IMR-90 (cell line): ENCODE results near the gene LRRK2. TPM values are rescaled to one million over a fixed set of nuclear protein-coding genes. Genes with fewer than 3 reads are reported as not detected.

Experiments used
- ATAC-seq: fragments of 200-7000 bp; cut with Tn5 transposase; 2 replicates; pipeline ENCODE4 v1.9.1; 2020; ENCODE audit warnings: low read depth, mild to moderate bottlenecking, moderate library complexity
- BruUV-seq: library from RNA; stranded (reverse); fragments of 400-500 nt; replicated peaks from 2 replicates; lab custom pipeline; 2021; lab: Mats Ljungman, UMichigan
- CTCF ChIA-PET: fragments of 300-600 bp; formaldehyde crosslinking; extraction: SDS; loops from one replicate; lab custom pipeline; 2021; ENCODE audit warnings: antibody characterized with exemption; lab: Yijun Ruan, JAX
- POLR2A ChIA-PET: fragments of 300-600 bp; sonication (Branson Sonifier 250); formaldehyde crosslinking; loops from one replicate; lab custom pipeline; 2022; ENCODE audit warnings: antibody characterized with exemption; ENCODE audit not compliant: unreplicated experiment; lab: Charles Lee
- DNase-seq: peaks from one replicate; pipeline ENCODE4 v3.0.0; 2013
- H2AFZ ChIP-seq: replicated peaks from 2 replicates; pipeline ENCODE3; 2013; ENCODE audit warnings: low read length, mild to moderate bottlenecking; ENCODE audit not compliant: poor library complexity
- H2AK5ac ChIP-seq: 2 replicates; pipeline ENCODE4 v1.6.1; 2013; ENCODE audit warnings: low read depth, low read length, inconsistent platforms
- H2AK9ac ChIP-seq: replicated peaks from 2 replicates; pipeline ENCODE3; 2013; ENCODE audit warnings: mild to moderate bottlenecking, low read depth, low read length, moderate library complexity; ENCODE audit not compliant: poor library complexity
- H2BK120ac ChIP-seq: 2 replicates; pipeline ENCODE4 v1.6.1; 2013; ENCODE audit warnings: low read depth, low read length, inconsistent platforms
- H2BK15ac ChIP-seq: 3 replicates; pipeline ENCODE4 v1.6.1; 2013; ENCODE audit warnings: low read depth, low read length, inconsistent platforms
- H2BK20ac ChIP-seq: 2 replicates; pipeline ENCODE4 v1.6.1; 2013; ENCODE audit warnings: low read depth, mild to moderate bottlenecking, inconsistent platforms, low read length, moderate library complexity
- H2BK5ac ChIP-seq: 2 replicates; pipeline ENCODE4 v1.6.1; 2013; ENCODE audit warnings: mild to moderate bottlenecking, low read depth, low read length, inconsistent platforms; ENCODE audit not compliant: poor library complexity, severe bottlenecking
- H3K14ac ChIP-seq: replicated peaks from 2 replicates; pipeline ENCODE4 v1.6.1; 2013; ENCODE audit warnings: low read depth, low read length, inconsistent platforms
- H3K18ac ChIP-seq: 2 replicates; pipeline ENCODE4 v1.6.1; 2013; ENCODE audit warnings: low read depth, low read length, control low read depth
- H3K23ac ChIP-seq: 2 replicates; pipeline ENCODE4 v1.6.1; 2013; ENCODE audit warnings: low read depth, low read length, inconsistent platforms
- H3K27ac ChIP-seq: 2 replicates; pipeline ENCODE4 v1.5.1; 2013; ENCODE audit warnings: mild to moderate bottlenecking, control low read depth, low read length; ENCODE audit not compliant: insufficient read depth
- H3K27me3 ChIP-seq: 2 replicates; pipeline ENCODE4 v1.6.1; 2013; ENCODE audit warnings: low read length; ENCODE audit not compliant: control insufficient read depth, insufficient read depth
- H3K36me3 ChIP-seq: 2 replicates; pipeline ENCODE4 v1.6.1; 2013; ENCODE audit warnings: low read length, mixed read lengths; ENCODE audit not compliant: control insufficient read depth, insufficient read depth
- H3K4ac ChIP-seq: 2 replicates; pipeline ENCODE4 v1.6.1; 2013; ENCODE audit warnings: low read depth, low read length, inconsistent platforms
- H3K4me1 ChIP-seq: 2 replicates; pipeline ENCODE4 v1.6.1; 2013; ENCODE audit warnings: low read length, mixed read lengths; ENCODE audit not compliant: control insufficient read depth, insufficient read depth
- H3K4me2 ChIP-seq: 2 replicates; pipeline ENCODE4 v1.6.1; 2013; ENCODE audit warnings: low read depth, mild to moderate bottlenecking, control low read depth, low read length, moderate library complexity
- H3K4me3 ChIP-seq: 2 replicates; pipeline ENCODE4 v1.5.1; 2013; ENCODE audit warnings: low read depth, mild to moderate bottlenecking, control low read depth, low read length, moderate library complexity; ENCODE audit not compliant: insufficient read depth
- H3K56ac ChIP-seq: 2 replicates; pipeline ENCODE4 v1.6.1; 2013; ENCODE audit warnings: low read length, inconsistent platforms; ENCODE audit not compliant: insufficient read depth; ENCODE audit errors: extremely low read depth
- H3K79me1 ChIP-seq, 2 experiments: 2 replicates each; pipeline ENCODE4 v1.6.1; 2013; ENCODE audit warnings: low read length in 2 of 2, inconsistent platforms in 1 of 2, low read depth in 1 of 2
- H3K9ac ChIP-seq: 2 replicates; pipeline ENCODE4 v1.6.1; 2013; ENCODE audit warnings: low read depth, low read length, control low read depth
- H3K9me1 ChIP-seq: 2 replicates; pipeline ENCODE4 v1.6.1; 2013; ENCODE audit warnings: low read length, inconsistent platforms; ENCODE audit not compliant: insufficient read depth
- H3K9me3 ChIP-seq: 2 replicates; pipeline ENCODE4 v1.6.1; 2013; ENCODE audit warnings: low read length; ENCODE audit not compliant: control insufficient read depth, insufficient read depth
- H4K20me1 ChIP-seq: 2 replicates; pipeline ENCODE4 v1.6.1; 2013; ENCODE audit warnings: low read length, inconsistent platforms; ENCODE audit not compliant: insufficient read depth
- H4K5ac ChIP-seq: 2 replicates; pipeline ENCODE4 v1.6.1; 2013; ENCODE audit warnings: mild to moderate bottlenecking, low read depth, low read length, control low read depth
- H4K8ac ChIP-seq, 2 experiments: 2 replicates each; pipeline ENCODE4 v1.6.1; 2013; ENCODE audit warnings: low read depth in 2 of 2, low read length in 2 of 2, control low read depth in 1 of 2, inconsistent platforms in 1 of 2
- H4K91ac ChIP-seq: 2 replicates; pipeline ENCODE4 v1.6.1; 2013; ENCODE audit warnings: low read depth, low read length, inconsistent platforms; ENCODE audit not compliant: insufficient read depth
- CEBPB ChIP-seq: IDR thresholded peaks from 2 replicates; pipeline ENCODE4 v1.6.1; 2012; ENCODE audit warnings: low read depth, low read length, improper control_type of control experiment
- FOS ChIP-seq: fragments of 150-350 bp; IDR thresholded peaks from 2 replicates; pipeline ENCODE4 v1.6.1; 2016; ENCODE audit warnings: low read depth, low read length
- MAFK ChIP-seq: IDR thresholded peaks from 2 replicates; pipeline ENCODE4 v1.6.1; 2012; ENCODE audit warnings: low read depth, low read length, improper control_type of control experiment
- MAZ ChIP-seq: IDR thresholded peaks from 2 replicates; pipeline ENCODE4 v1.6.1; 2012; ENCODE audit warnings: low read depth, mild to moderate bottlenecking, low read length, improper control_type of control experiment, moderate library complexity, borderline replicate concordance
- NFE2L2 ChIP-seq: fragments of 150-350 bp; IDR thresholded peaks from 2 replicates; pipeline ENCODE4 v1.6.1; 2016; ENCODE audit warnings: low read depth, mild to moderate bottlenecking, low read length
- RAD21 ChIP-seq: IDR thresholded peaks from 2 replicates; pipeline ENCODE4 v1.6.1; 2012; ENCODE audit warnings: low read length, improper control_type of control experiment
- RCOR1 ChIP-seq: IDR thresholded peaks from 2 replicates; pipeline ENCODE4 v1.6.1; 2012; ENCODE audit warnings: mild to moderate bottlenecking, low read length, improper control_type of control experiment; ENCODE audit not compliant: insufficient replicate concordance
- WGBS, 2 experiments: methylation state at CpG; one replicate each; pipeline versions ENCODE4 v1.1.5 to v1.1.7; 2013; ENCODE audit warnings: missing lambda C conversion rate in 2 of 2; ENCODE audit not compliant: insufficient read length in 1 of 2; ENCODE audit errors: extremely low coverage in 2 of 2; 5-methylcytosine and 5-hydroxymethylcytosine counted together
- dilution Hi-C: fragments of 300-500 bp; cut with HindIII; formaldehyde crosslinking; loops from one replicate; pipeline ENCODE4 v1.14.3; 2018; ENCODE audit warnings: low sequenced_read_pairs; ENCODE audit not compliant: unreplicated experiment
- in situ Hi-C: fragments of 300-500 bp; cut with MboI; formaldehyde crosslinking; loops from 3 replicates; pipeline ENCODE4 v1.14.3; 2019; ENCODE audit warnings: low sequenced_read_pairs, inconsistent platforms, mixed read lengths
- intact Hi-C: fragments of 100-400 bp; cut with micrococcal nuclease; formaldehyde crosslinking; loops from 2 replicates; pipeline ENCODE4 v1.10.0; 2022
- polyA plus RNA-seq, 3 experiments: library from polyadenylated mRNA; depleted of rRNA; stranded (reverse); fragments of >200 nt; gene quantifications; 2 replicates each; pipeline ENCODE4 v1.2.3, GENCODE V29; 2012; ENCODE audit warnings: low replicate concordance in 1 of 3
- total RNA-seq: library from RNA; depleted of rRNA; stranded (reverse); fragments of >200 nt; gene quantifications from 2 replicates; pipeline ENCODE4 v1.2.3, GENCODE V29; 2012

Gene LRRK2
- total and polyA plus RNA-seq, 2 of the 4 experiments (the other 2 are of a cell fraction): 0.17 to 0.54 TPM

DNA sequence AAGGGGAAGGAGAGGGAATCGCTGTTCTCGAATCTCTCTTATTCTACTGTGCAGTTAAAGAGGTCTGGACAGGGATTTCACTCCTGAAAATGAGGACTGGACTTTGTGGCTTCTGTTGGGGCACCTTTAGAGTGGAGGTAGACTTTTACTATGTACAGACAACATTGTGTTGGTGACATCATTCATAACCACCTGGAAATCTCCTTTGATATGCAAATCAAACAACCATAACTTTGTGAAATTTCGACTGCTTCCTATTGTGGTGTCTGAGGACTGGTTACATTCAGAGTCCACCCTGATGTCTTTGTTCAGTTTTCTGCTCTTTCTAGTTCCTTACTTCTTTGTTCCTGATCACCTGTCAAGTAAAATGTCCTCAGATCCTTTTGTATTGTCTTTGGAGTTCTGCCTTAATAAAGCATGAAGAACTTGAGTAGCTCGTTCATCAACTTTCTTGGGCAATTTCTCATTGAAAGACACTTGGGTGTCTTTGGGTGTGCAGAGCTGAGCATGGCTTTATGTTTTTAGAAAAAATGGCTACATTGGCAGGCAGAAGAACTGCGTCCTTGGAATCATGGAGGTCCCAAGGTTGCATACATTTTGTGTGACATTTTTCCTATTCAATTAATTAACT, 29.8 kb downstream of the LRRK2 start:
- intact Hi-C loops (no loop called here), dilution Hi-C loops (no loop called here), in situ Hi-C loops (no loop called here)
- ATAC-seq (no peak), DNase-seq (no peak)
- no peak overlapping the region for H4K91ac ChIP-seq
- H3K27ac ChIP-seq: peak overlapping the region; percentile 40; the same call in 1 of the 2 replicates
- ChIA-PET POLR2A (no interaction called here), CTCF (no interaction called here)
- H4K8ac ChIP-seq: no peak overlapping the region
- H4K20me1 ChIP-seq: no peaks in the 10 kb centered on the region
- TF ChIP-seq MAFK (no peak), NFE2L2 (no peak), FOS (no peak), CEBPB (no peak), RAD21 (no peak), RCOR1 (no peak), MAZ (no peak)
- H3K4me2 ChIP-seq: no peak overlapping the region
- H2BK120ac ChIP-seq: 0 out of 2 replicates have a peak overlapping the region, but pooled peaks have one; percentile 3
- no TSS peak for BruUV-seq
- peak overlapping the region; percentile 15 for H2BK5ac ChIP-seq
- H3K9me1 ChIP-seq: no peaks in the 10 kb centered on the region
- no peak overlapping the region for H3K14ac ChIP-seq
- no peak overlapping the region for H2AFZ ChIP-seq
- no peaks in the 10 kb centered on the region for H3K27me3 ChIP-seq
- H3K4me1 ChIP-seq: peaks cover 6% of the 10 kb centered on the region; the same call in 1 of the 2 replicates
- peak overlapping the region; percentile 47; the same call in 1 of the 2 replicates for H3K18ac ChIP-seq
- H3K4me3 ChIP-seq: no peak overlapping the region
- no peak overlapping the region for H3K9ac ChIP-seq
- no peaks in the 10 kb centered on the region for H3K36me3 ChIP-seq
- H2AK5ac ChIP-seq: no peak overlapping the region
- no peaks in the 10 kb centered on the region for H3K9me3 ChIP-seq
- no peak overlapping the region for H2AK9ac ChIP-seq
- no peak overlapping the region for H3K23ac ChIP-seq
- no peak overlapping the region for H2BK15ac ChIP-seq
- no peak overlapping the region for H3K4ac ChIP-seq
- peak overlapping the region; percentile 11; the same call in 1 of the 2 replicates for H4K5ac ChIP-seq
- 60% methylated on average over 1 of the region's 5 CpGs; no CpG with 5 or more reads in 1 of the 2 experiments for WGBS, 2 experiments
- no peaks in the 10 kb centered on the region for H3K79me1 ChIP-seq
- H2BK20ac ChIP-seq: no peak overlapping the region
- no peak overlapping the region for H3K56ac ChIP-seq
